Stimulated activated CD4-positive, alpha-beta T cell treated with anti-CD3 and anti-CD28 coated beads, Interleukin-15, amount 100 ng/mL, for 24 hours (primary cell): ENCODE measurements around the gene TSKS.

Experiments
- DNase-seq: peaks from one replicate; pipeline ENCODE4 v3.0.0-alpha.2; 2020

TSKS gene, protein sequence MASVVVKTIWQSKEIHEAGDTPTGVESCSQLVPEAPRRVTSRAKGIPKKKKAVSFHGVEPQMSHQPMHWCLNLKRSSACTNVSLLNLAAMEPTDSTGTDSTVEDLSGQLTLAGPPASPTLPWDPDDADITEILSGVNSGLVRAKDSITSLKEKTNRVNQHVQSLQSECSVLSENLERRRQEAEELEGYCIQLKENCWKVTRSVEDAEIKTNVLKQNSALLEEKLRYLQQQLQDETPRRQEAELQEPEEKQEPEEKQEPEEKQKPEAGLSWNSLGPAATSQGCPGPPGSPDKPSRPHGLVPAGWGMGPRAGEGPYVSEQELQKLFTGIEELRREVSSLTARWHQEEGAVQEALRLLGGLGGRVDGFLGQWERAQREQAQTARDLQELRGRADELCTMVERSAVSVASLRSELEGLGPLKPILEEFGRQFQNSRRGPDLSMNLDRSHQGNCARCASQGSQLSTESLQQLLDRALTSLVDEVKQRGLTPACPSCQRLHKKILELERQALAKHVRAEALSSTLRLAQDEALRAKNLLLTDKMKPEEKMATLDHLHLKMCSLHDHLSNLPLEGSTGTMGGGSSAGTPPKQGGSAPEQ

DNA sequence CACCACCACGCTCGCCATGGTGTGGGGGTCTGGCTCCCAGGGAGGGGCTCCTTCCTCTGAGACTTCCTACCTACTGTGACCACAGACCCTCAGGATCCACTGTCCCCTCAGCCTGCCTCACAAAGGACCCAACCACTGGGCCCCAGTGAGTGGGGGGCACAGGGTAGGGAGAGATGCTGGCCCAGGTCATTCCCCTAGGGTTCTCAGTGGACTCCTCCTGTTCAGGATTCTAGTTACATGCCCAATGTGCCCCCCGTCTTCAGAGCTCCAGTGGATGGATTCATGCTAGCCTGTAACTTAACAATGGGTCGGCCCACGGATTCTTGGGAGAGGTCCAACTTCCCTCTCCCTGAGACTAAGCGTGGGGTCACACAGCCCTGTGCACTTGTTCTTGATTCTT lies at the start of gene TSKS:
TSKS (minus strand) TSS at position 77 of the 400 bp plus-strand sequence; CDS start at position 18, 59 bp downstream.
- no peak for DNase-seq

DNA sequence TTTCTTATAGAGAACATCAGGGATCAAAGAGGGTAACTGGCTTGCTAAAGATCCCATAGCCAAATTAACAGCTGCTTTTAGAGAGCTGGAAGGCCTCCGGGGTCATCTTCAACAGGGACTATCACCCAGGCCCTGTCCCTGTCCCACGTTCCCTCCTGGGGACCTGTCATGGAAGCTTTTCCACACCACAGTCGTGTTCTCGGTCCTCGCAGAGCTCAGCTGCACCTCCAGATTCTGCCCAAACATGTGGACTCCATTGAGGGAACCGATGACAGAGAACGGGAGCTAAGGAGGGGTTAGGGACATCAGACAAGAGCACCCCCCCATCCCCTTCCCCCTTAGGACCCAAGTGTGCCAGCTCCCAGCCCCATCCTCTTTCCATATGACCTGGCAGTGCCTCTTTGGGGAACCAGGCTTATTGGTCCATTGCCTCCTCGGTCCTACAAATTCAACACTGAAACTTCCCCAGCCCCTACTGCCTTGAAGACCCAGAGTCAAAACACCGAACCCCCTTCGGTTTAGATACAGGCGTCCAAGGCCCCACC lies 49.4 kb upstream of the TSKS start:
- no peak for DNase-seq

DNA sequence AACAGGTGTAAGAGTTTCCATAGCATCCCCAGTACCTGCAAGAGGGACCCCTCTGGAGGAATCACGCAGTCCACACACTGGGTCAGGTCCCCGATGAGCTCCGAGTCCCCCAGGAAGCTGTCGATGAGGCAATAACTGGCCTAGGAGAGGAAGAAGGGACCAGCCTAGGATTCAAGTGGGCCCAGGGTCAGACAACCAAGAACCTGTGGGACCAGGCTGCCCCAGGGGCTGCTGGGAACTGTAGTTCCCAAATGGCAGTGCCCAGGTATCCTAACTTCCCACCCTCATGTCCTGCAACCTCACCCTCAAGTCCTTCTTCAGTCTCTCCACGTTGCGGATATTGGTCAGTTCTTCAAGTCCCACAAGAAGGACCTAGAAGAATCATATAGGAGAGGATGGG lies 48.2 kb upstream of the TSKS start:
- DNase-seq = no peak

DNA sequence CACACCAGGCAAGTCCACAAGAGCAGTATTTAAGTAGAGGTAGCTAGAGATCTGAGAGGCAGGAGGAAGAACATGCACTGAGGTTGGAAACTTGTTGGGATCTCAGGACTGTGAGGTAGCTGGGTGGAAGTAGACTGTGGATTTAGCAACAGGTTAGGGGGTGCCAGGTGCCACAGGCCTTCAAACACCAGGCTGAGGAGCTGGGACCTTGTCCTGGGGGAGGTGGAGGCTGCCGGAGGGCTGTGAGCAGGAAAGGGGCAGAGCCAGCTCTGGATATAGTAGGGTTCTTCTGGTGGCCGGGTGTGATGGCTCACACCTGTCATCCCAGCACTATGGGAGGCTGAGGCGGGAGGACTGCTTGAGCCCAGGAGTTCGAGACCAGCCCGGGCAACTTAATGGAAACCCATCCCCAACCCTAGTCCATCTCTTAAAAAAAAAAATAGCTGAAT lies 46.9 kb upstream of the TSKS start:
- DNase-seq = no peak

DNA sequence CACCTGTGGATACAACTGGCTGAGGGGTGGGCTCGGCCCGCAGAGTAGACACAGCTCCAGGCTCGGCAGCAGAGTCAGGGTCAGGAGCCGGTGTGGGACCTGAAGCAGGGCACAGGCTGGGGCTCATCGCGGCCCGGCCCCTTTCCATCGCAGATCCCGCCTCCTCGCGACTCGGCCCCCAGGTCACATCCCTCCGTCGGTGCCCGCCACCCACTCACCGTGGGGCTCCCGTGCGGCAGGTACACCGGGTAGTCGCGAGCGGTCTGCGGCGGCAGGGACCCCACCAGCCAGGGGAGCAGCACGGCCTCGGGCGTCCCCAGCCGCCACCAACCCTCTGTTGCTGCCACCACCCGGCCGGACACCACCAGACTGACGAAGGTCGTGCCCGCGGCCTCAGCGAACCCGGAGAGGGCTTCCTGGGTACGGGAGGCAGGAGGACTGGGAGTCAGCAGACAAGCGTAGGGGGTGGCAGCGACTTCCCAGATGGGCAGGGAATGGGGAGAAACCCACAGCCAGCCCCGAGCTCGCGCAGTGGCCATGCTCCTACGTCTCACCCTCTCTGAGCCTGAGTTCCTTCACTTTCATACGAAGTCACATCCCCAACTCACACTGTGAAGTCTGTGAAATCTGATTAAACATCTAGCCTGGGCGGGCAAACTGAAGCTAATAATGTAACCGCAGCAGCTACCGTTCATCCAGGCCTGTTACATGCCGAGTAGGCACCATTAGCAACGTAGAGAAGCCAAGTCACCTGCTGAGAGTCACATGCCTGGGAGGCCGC lies 46.2 kb upstream of the TSKS start:
- peak; percentile 63 for DNase-seq

DNA sequence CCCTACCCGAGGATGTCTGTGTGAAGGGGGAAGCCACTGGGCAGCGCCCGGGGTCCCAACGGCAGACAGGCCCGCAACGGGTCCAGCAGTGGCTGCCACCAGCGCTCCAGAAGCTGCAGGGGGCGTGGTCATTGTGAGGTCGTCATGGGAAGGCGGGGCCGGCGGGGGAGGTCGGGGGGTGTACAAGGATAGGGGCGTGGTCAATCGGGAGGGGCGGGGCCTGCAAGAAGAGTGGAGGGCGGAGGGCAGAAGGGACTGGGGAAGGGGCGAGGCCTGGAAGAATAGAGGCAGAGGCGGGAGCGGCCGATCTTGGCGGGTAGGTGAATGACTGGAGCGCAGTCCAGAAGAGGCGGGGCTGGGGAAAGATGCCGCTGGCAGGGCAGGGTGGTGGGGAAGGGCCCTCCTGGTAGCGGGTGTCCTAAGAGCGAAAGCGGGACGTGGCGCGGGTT lies 45.6 kb upstream of the TSKS start:
- peak; percentile 90 for DNase-seq

DNA sequence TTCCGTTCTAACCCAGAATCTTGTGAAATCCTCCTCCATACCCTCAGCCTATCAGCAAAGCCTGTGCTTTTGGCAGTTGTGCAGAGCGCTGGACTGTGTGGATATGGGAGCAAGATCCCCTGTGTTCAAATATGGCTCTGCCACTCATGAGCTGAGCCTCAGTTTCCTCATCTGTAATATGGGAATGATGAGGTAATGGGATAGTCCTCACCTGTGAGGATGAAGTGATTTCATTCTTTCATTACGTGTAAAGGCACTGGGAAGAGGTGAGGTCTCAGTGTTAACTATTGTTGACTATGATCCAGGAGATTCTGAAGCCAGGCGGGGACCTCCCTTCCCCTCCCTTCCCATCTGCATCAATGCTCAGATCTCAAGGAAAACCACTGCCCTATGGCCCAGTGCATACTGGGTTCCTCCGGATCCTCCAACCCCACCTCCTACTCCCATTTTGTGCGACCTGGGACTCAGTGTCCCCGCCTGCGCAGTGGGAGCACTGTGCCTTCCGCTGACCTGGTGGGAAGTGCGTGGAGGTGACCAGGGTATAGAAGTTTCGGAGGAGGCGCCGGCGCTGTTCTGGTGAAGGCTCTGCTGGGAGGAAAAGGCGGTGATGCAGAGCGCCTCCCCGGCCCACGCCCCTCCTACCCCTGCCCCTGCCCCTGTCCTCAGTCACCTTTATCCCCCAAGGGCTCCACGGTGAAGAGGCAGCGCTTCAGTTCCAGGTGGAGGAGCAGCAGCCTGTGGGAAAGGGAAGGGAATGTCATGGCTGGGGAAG lies 45.0 kb upstream of the TSKS start:
- no peak for DNase-seq

DNA sequence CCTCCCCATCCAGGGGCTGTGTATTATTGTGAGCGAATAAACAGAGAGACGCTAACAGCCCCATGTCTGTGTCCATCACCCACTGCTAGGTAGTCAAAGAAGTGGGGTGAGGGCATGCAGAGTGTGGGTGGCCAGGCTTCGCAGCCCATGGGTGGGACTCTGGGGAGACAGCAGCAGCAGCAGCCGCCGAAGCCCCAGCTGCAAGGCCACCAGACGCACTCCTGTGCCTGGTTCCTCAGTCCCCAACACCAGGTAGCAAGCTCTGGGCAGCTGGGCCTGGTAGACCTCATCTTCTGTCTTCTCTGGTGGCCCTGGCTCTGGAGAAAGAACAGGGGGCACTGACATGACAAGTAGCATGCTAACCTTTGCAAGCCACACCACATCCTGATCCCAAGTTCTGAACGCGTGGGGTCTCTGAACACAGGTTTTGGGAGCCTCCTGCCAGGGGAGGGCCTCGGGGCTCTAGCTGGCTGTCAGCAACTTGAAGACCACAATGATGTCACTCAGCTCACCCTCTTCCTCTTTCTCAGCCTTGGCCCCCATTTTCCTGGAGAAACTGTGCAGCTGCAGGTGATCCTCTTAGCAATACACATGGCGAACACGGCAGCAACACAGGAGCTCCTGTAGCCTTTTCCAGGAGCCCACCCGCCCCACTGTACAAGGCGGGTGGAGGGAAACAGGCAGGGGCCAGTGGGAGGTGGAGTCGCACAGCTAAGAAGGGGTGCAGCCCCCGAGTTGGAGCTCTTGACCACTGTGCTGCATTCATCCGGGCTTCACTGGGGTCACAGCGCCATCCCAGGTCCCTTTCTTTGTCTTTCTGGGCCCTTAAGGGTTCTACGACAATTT lies 44.2 kb upstream of the TSKS start:
- DNase-seq = no peak

DNA sequence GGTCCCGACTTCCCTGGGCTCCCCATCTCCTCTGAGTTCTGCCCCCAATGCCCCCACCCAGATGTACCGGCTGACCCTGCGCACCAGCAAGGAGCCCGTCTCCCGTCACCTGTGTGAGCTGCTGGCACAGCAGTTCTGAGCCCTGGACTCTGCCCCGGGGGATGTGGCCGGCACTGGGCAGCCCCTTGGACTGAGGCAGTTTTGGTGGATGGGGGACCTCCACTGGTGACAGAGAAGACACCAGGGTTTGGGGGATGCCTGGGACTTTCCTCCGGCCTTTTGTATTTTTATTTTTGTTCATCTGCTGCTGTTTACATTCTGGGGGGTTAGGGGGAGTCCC lies 43.5 kb upstream of the TSKS start:
- DNase-seq = no peak

DNA sequence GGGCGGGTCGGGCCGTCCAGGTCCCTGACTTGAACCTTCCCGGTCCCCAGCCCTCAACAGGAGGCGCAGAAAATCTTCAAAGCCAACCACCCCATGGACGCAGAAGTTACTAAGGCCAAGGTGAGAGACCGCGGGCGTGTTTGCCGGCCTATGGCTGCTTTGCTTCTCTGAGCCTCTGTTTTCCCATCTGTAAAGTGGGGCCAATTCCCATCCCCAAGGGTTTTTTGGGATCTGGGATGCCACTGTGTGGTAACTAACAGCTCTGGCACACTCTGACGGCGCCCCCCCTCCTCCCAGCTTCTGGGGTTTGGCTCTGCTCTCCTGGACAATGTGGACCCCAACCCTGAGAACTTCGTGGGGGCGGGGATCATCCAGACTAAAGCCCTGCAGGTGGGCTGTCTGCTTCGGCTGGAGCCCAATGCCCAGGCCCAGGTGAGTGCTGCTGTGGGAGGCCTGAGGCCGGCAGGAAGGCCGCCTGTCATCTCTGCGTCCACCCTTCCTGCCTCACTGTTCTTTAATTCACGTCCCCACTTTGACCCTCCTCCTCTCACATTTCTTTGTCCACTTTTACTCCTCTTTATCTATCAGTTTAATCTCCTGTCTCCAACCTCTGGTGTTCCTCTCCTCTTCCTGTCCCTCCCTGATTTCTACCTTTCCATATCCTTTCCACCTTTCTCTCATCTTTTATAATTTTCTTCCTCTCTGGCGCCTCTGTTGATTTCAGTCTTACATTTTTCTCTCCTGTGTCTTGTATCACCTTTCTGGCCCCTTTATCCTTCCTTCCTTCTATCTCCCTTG lies 42.9 kb upstream of the TSKS start:
- DNase-seq = no peak

DNA sequence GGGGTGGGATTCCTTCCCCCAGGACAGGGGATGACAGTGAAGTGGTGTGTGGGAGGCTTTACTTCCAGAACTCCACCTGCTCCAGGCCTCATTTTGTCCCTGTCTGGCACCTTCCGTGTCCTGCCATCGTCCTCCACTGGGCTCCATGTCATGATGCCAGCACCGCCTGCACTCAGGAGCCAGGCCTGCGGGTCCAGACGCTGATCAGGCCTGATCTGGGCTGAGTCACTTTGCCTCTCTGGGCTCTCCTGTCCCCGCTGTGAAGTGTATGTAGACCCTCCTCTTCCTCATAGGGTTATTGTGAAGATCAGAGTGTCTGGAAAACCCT lies 40.4 kb upstream of the TSKS start:
- DNase-seq = no peak

DNA sequence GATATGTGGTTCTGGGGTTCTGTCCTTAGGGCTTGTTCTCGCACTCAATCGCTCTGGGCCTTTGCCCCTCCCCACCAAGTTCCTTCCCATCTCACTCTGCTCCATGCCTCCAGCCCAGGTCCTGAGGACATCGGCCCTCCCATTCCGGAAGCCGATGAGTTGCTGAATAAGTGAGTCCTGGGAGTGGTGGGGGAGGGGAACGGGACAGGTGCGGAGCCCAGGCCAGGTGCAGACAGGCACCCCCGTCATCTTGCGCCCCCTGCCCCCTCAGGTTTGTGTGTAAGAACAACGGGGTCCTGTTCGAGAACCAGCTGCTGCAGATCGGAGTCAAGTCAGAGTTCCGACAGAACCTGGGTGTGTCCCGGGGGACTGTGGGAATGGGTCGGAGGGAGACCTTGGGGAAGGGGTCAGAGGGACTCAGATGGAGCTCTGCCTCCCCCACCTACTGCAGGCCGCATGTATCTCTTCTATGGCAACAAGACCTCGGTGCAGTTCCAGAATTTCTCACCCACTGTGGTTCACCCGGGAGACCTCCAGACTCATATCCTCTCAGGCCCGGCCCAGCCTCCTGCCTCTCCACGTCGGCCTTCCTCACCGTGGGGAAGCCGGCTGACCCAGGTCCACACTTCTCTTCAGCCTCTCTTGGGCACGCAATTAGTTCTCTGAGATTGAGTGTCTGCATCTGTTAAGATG lies 39.9 kb upstream of the TSKS start:
- DNase-seq = no peak

DNA sequence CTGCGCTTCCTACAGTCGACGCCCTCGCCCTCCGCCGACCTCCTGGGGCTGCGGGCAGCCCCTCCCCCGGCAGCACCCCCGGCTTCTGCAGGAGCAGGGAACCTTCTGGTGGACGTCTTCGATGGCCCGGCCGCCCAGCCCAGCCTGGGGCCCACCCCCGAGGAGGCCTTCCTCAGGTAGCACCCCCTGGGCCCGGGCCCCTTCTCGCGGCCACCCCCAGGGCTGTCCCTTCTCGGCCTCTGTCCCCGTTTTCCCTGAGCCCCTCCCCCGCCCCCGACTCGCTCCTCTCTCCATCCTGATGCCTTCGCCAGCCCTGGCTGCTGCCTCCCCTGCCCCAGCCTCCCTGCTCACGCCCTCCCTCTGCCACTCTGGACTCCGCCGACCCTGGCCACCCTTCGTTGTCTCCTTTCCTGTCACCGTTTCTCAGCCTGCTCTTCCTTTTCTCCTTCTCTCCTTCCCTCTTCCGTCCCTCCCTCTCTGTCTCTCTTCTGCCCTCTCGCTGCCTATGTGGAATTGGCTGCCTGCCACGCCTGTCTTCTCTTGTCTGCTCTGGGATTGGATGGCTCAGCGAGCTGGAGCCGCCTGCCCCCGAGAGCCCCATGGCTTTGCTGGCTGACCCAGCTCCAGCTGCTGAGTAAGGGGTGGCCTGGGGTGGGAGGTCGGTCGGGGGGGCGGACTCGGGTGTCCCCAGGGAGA lies 39.0 kb upstream of the TSKS start:
- no peak for DNase-seq

DNA sequence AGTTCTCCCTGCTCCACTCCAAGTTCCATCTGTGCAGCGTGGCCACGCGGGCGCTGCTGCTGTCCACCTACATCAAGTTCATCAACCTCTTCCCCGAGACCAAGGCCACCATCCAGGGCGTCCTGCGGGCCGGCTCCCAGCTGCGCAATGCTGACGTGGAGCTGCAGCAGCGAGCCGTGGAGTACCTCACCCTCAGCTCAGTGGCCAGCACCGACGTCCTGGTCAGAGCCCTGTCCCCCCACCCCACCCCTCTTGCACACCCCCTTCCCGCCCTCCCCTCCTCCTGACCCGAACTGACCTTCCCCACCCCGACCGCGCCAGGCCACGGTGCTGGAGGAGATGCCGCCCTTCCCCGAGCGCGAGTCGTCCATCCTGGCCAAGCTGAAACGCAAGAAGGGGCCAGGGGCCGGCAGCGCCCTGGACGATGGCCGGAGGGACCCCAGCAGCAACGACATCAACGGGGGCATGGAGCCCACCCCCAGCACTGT lies 38.3 kb upstream of the TSKS start:
- no peak for DNase-seq

DNA sequence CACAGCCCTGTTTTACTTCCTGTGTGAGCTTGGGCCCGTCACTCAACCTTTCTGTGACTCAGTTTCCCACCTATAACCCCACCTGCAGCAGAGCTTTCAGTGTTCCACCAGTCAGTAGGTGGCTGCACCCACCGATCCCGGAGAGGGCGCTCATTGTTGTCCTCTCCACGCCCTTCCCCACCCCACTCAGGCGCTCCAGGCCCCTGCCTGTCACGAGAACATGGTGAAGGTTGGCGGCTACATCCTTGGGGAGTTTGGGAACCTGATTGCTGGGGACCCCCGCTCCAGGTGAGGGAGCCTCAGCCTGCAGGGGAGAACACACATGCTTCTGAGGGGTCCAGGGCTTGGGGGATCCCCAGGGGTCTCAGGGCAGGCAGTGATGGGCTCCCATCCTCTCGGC lies 37.7 kb upstream of the TSKS start:
- no peak for DNase-seq

DNA sequence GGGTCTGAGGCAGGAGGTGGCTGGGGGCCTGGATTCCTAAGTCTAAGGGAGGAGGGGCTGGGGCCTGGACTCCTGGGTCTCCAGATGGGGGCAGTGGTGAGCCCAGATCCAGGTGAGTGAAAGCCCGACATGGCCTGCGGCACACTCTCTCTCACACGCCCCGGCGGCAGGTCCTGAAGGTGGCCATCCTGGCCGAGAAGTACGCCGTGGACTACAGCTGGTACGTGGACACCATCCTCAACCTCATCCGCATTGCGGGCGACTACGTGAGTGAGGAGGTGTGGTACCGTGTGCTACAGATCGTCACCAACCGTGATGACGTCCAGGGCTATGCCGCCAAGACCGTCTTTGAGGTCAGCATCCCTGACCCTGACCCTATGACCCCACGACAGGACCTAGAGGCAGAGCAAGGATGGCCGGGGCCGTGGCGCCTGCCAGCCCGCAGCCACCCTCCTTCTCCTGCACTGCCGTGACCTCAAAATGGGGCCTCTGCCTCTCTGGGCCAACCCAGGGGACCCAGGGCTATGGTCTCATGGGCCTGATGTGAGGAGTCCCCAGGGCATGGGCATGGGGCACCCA lies 36.8 kb upstream of the TSKS start:
- peak; percentile 22 for DNase-seq

DNA sequence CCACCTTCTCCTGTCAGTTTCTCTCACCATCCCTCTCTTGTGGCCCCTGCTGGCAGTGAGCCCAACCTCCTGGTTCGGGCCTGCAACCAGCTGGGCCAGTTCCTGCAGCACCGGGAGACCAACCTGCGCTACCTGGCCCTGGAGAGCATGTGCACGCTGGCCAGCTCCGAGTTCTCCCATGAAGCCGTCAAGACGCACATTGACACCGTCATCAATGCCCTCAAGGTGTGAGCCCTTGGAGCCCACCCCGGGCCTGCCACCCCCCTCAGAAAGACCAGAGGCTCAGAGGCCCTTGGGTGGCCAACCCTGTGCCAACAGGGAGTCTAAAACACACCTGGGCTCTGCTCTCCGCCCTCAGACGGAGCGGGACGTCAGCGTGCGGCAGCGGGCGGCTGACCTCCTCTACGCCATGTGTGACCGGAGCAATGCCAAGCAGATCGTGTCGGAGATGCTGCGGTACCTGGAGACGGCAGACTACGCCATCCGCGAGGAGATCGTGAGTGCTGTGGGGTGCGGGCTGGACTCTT lies 36.2 kb upstream of the TSKS start:
- no peak for DNase-seq

DNA sequence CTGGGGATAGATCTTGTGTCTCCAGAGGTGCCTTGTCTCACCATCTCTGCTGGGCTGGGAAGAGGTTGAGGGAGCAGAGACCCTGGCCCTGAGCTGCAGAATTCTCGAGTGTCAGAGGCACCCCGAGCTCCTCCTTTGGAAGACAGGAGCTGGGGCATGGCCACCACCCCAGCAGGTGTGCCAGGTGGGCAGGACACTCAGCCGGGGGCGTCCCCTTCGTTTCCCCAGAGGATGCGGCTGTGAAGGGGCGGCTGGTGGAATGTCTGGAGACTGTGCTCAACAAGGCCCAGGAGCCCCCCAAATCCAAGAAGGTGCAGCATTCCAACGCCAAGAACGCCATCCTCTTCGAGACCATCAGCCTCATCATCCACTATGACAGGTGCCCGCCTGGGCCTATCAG lies 35.5 kb upstream of the TSKS start:
- no peak for DNase-seq

DNA sequence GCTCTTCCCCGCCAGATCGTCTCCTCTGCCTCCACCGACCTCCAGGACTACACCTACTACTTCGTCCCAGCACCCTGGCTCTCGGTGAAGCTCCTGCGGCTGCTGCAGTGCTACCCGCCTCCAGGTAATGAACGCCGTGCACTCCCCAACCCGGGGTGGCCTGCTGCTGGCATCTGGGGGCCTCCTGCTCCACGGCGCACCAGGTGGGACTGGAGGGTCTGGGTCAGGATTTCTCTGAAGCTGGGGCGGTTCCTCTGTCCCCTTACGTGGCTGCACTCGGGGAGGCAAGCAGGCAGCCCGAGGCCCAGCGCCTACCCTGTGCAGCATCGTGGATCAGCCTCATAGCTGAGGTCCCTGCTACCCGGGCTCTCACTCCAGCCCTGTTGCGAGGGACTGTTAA lies 32.5 kb upstream of the TSKS start:
- DNase-seq = no peak
